Measurements from ENCODE around the gene PLEKHD1. TPM values are rescaled to one million over a fixed set of nuclear protein-coding genes. Genes with fewer than 3 reads are reported as not detected.

Gene PLEKHD1
- polyA plus RNA-seq, 3 donors, result 3.8 to 6.3 (median 3.8) TPM

Other genes with a start within 250 kb of the PLEKHD1 start
- 1 to 10 TPM; 4.6 to 5.1 (median 5.1) TPM for gene GALNT16, start 224.6 kb upstream of the PLEKHD1 start, polyA plus RNA-seq (ENCODE audit: insufficient read length in 3 of 3)
- 100 to 1,000 TPM; 299 to 347 (median 301) TPM for gene ERH, start 86.4 kb upstream of the PLEKHD1 start, polyA plus RNA-seq (ENCODE audit: insufficient read length in 3 of 3)
- gene SLC39A9, start 86.0 kb upstream of the PLEKHD1 start, polyA plus RNA-seq (ENCODE audit: insufficient read length in 3 of 3), result 10 to 100 TPM; 78.1 to 91.6 (median 80.0) TPM
- under 1 TPM; 0.10 to 0.18 (median 0.16) TPM for gene CCDC177, start 90.1 kb downstream of the PLEKHD1 start, polyA plus RNA-seq (ENCODE audit: insufficient read length in 3 of 3)
- 10 to 100 TPM; 18.9 to 22.8 (median 22.4) TPM for gene SUSD6, start 126.9 kb downstream of the PLEKHD1 start, polyA plus RNA-seq (ENCODE audit: insufficient read length in 3 of 3)

All from renal pelvis (tissue), 3 donors.